Ecto neural progenitor cell (in vitro differentiated cells): ENCODE data around the gene SCG3.

Experiments
- DNase-seq: peaks from one replicate; pipeline ENCODE4 v3.0.0-alpha.2; 2018; ENCODE audit warnings: low spot score

SCG3 gene

GRCh38 chr15:51758645-51759044 lies 77.3 kb downstream of the SCG3 start:
- no peak for DNase-seq

- DNase-seq: no peak
Measured at GRCh38 chr15:51759557-51760070, 78.3 kb downstream of the SCG3 start.

GRCh38 chr15:51760805-51761204 lies 79.5 kb downstream of the SCG3 start:
- no peak for DNase-seq

- no peak for DNase-seq
Measured at GRCh38 chr15:51765751-51766150, 84.4 kb downstream of the SCG3 start.

- DNase-seq: no peak
Measured at GRCh38 chr15:51766341-51766740, 85.0 kb downstream of the SCG3 start.

- DNase-seq: no peak
Measured at GRCh38 chr15:51768018-51768417, 86.7 kb downstream of the SCG3 start.
